Caco-2 (cell line): ENCODE data around the gene CCDC47. TPM values are rescaled to one million over a fixed set of nuclear protein-coding genes. Genes with fewer than 3 reads are reported as not detected.

Experiments used
- BruUV-seq: library from RNA; stranded (reverse); fragments of 400-500 nt; replicated peaks from 2 replicates; lab custom pipeline; 2021; lab: Mats Ljungman, UMichigan
- CTCF ChIA-PET: fragments of 300-600 bp; sonication (Branson Sonifier 250); formaldehyde crosslinking; loops from one replicate; lab custom pipeline; 2022; ENCODE audit warnings: antibody characterized with exemption; lab: Charles Lee
- POLR2A ChIA-PET: fragments of 300-600 bp; sonication (Branson Sonifier 250); formaldehyde crosslinking; loops from one replicate; lab custom pipeline; 2022; ENCODE audit warnings: antibody characterized with exemption; lab: Charles Lee
- DNase-seq, 2 experiments: peaks; one replicate each; pipeline versions ENCODE4 v3.0.0 to v3.0.0-alpha.2; 2020 to 2022
- H3K27me3 ChIP-seq: replicated peaks from 2 replicates; pipeline ENCODE4 v1.6.0; 2011; ENCODE audit warnings: low read length; ENCODE audit not compliant: control insufficient read depth, insufficient read depth
- H3K36me3 ChIP-seq: 2 replicates; pipeline ENCODE4 v1.5.1; 2011; ENCODE audit warnings: low read length; ENCODE audit not compliant: control insufficient read depth, insufficient read depth
- H3K4me1 ChIP-seq: fragments of 250-450 bp; sonication (Bioruptor Pico); 2 replicates; pipeline ENCODE4 v1.5.1; 2020; ENCODE audit warnings: mild to moderate bottlenecking
- H3K4me3 ChIP-seq: 2 replicates; pipeline ENCODE4 v1.5.1; 2011; ENCODE audit warnings: low read depth, mild to moderate bottlenecking, control low read depth, low read length
- H3K9me3 ChIP-seq: fragments of 250-450 bp; sonication (Bioruptor Pico); 2 replicates; pipeline ENCODE4 v1.5.1; 2020; ENCODE audit warnings: mild to moderate bottlenecking, moderate library complexity
- H3K27ac Mint-ChIP-seq: one replicate; pipeline ENCODE4 v1.8.0; 2022; ENCODE audit warnings: mixed read lengths; ENCODE audit not compliant: unreplicated experiment
- H3K27me3 Mint-ChIP-seq: one replicate; pipeline ENCODE4 v1.8.0; 2022; ENCODE audit warnings: mixed read lengths; ENCODE audit not compliant: insufficient read depth, unreplicated experiment
- H3K36me3 Mint-ChIP-seq: one replicate; pipeline ENCODE4 v1.8.0; 2022; ENCODE audit warnings: mild to moderate bottlenecking, mixed read lengths; ENCODE audit not compliant: insufficient read depth, unreplicated experiment
- H3K4me1 Mint-ChIP-seq: one replicate; pipeline ENCODE4 v1.8.0; 2022; ENCODE audit warnings: low read depth, mixed read lengths; ENCODE audit not compliant: unreplicated experiment
- H3K4me3 Mint-ChIP-seq: one replicate; pipeline ENCODE4 v1.8.0; 2022; ENCODE audit warnings: mild to moderate bottlenecking, moderate library complexity, mixed read lengths; ENCODE audit not compliant: unreplicated experiment
- H3K9me3 Mint-ChIP-seq: one replicate; pipeline ENCODE4 v1.8.0; 2022; ENCODE audit warnings: mixed read lengths; ENCODE audit not compliant: unreplicated experiment
- CTCF ChIP-seq, 2 experiments: fragments of 200-600 bp in 1 of 2; IDR thresholded peaks; 1 replicate in 1 of 2; 2 replicates in 1 of 2; pipeline versions ENCODE4 v1.5.1 to v1.8.0; 2011 to 2022; ENCODE audit warnings: antibody characterized with exemption in 1 of 2, control low read depth in 1 of 2, inconsistent platforms in 1 of 2, low read depth in 1 of 2, low read length in 1 of 2, mild to moderate bottlenecking in 1 of 2, moderate library complexity in 1 of 2; ENCODE audit not compliant: insufficient read depth in 1 of 2, severe bottlenecking in 1 of 2, unreplicated experiment in 1 of 2
- intact Hi-C: fragments of 100-400 bp; cut with micrococcal nuclease; formaldehyde crosslinking; loops from one replicate; pipeline ENCODE4 v1.10.0; 2022; ENCODE audit not compliant: unreplicated experiment
- total RNA-seq: library from RNA; stranded (reverse); gene quantifications from 2 replicates; pipeline ENCODE4 v1.2.3, GENCODE V29; 2022

The CCDC47 gene
- total RNA-seq, 1 experiment from 2014 or later: 125 TPM

- ChIA-PET CTCF (interaction anchor here (0.7 to 1.6 kb wide), 3 partner anchors 34 to 350 kb away, joined by 3 to 19 read pairs (median 3); no protein-coding TSS in a partner anchor), POLR2A (interaction anchor here (0.6 to 1.4 kb wide), 5 partner anchors 33 to 198 kb away, joined by 3 to 4 read pairs (median 3); partner anchors contain the start of genes MAP3K3 and PSMC5)
- Histone ChIP-seq H3K36me3 (peaks cover 3% of the 10 kb centered on the region; the same call in 1 of the 2 replicates), H3K9me3 (no peaks in the 10 kb centered on the region), H3K4me1 (no peaks in the 10 kb centered on the region; the same call in 1 of the 2 replicates), H3K27me3 (no peaks in the 10 kb centered on the region), H3K4me3 (peak overlapping the region; percentile 82)
- DNase-seq: no peak
- Mint-ChIP-seq H3K9me3 (peaks cover 2% of the 10 kb centered on the region), H3K4me3 (peak overlapping the region; percentile 76), H3K27ac (peak overlapping the region; percentile 100), H3K4me1 (peaks cover 18% of the 10 kb centered on the region), H3K27me3 (no peaks in the 10 kb centered on the region), H3K36me3 (peaks cover 86% of the 10 kb centered on the region)
- no peak for TF ChIP-seq CTCF (IDR thresholded peaks at IDR 0.05; ENCODE audit: insufficient read depth in 1 of 2, low read depth in 1 of 2, low read length in 1 of 2, severe bottlenecking in 1 of 2, unreplicated experiment in 1 of 2)
- intact Hi-C loops: loop anchor here (2.0 kb wide), 1 partner anchor 67 kb away; the partner anchor contains the start of gene SMARCD2
- BruUV-seq: no TSS peak
Measured at GRCh38 chr17:63775420-63775819, 2.0 kb upstream of the CCDC47 start.

DNA sequence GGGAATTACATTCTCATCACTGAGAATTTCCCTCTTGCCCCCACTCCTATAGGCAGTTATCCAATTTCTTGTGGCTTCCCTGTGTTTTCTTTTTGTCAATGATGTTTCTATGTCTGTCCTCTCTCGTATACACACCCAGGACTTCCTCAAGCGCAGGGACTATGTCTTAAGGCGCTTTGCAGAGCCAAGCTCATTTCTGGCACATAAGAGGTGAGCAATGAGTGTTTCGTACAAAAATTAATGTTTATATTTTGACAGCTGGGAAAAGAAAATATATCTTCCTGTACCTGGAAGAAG lies 1.5 kb upstream of the CCDC47 start:
- intact Hi-C loops: loop anchor here (2.0 to 5.0 kb wide), 2 partner anchors 52 to 68 kb away; partner anchors contain the start of genes FTSJ3, PSMC5 and SMARCD2
- Histone ChIP-seq H3K4me1 (no peaks in the 10 kb centered on the region; the same call in 1 of the 2 replicates), H3K27me3 (no peaks in the 10 kb centered on the region), H3K4me3 (peak overlapping the region; percentile 82), H3K36me3 (peaks cover 3% of the 10 kb centered on the region; the same call in 1 of the 2 replicates), H3K9me3 (no peaks in the 10 kb centered on the region)
- CTCF ChIA-PET: interaction anchor here (1.4 to 1.6 kb wide), 2 partner anchors 35 to 349 kb away, joined by 3 read pairs; no protein-coding TSS in a partner anchor
- H3K4me1 Mint-ChIP-seq: peaks cover 23% of the 10 kb centered on the region
- no peak for TF ChIP-seq CTCF (IDR thresholded peaks at IDR 0.05; ENCODE audit: insufficient read depth in 1 of 2, low read depth in 1 of 2, low read length in 1 of 2, severe bottlenecking in 1 of 2, unreplicated experiment in 1 of 2)
- H3K27ac Mint-ChIP-seq: peak overlapping the region; percentile 100
- TSS peak; percentile 29 for BruUV-seq
- POLR2A ChIA-PET: interaction anchor here (0.7 to 1.4 kb wide), 3 partner anchors 32 to 52 kb away, joined by 3 read pairs; partner anchors contain the start of gene PSMC5
- peaks cover 7% of the 10 kb centered on the region for H3K9me3 Mint-ChIP-seq
- H3K27me3 Mint-ChIP-seq: no peaks in the 10 kb centered on the region
- H3K4me3 Mint-ChIP-seq: peak overlapping the region; percentile 76
- no peak for DNase-seq
- H3K36me3 Mint-ChIP-seq: peaks cover 86% of the 10 kb centered on the region

DNA sequence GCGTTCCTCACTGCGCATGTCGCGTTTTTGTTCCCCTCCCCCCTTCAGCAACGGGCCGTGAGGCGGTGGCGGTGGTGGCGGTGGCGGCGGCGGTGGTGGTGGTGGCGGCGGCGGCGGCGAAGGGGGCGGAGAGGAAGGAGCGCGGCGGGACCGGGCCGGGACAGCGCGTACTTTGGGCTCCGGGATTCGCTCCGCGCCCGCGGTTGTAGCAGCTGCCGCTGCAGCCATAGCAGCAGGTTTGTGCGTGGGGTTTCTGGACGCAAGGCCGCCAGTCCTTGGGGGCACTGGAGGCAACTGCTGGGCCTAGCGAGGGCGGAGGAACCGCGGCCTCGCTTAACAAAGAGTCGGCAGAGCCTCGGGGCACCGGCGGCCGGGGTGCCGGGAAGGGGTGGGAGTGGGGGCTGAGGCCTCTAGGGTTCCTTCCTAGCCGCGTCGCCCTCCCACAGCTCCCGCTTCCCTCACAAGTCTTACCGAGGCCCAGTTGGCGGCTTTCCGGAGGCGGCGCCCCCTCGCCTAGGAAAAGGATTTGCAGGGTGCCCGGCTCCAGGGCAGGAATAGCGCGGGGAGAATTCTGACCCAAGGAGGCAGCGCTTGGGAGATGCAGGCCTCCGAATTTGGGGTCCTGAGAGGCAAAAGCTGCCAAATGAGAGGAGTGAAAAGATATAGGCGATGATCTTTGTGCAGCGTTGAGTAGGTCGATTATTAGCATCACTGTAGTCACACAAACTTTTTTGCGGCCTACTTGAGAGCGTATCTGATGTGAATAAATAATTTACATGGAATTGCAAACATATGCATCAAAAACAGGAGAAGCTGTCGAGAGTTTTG lies 958 bp upstream of the CCDC47 start, which contains the start of gene DDX42:
Gene DDX42 (plus strand): TSS at position 30 of the 828 bp plus-strand sequence. CDS start 12,880 bp downstream, outside the sequence.
- peak in 1 of 2 experiments; percentile 30 for TF ChIP-seq CTCF (IDR thresholded peaks at IDR 0.05; ENCODE audit: insufficient read depth in 1 of 2, low read depth in 1 of 2, low read length in 1 of 2, severe bottlenecking in 1 of 2, unreplicated experiment in 1 of 2)
- POLR2A ChIA-PET: interaction anchor here (0.6 to 1.7 kb wide), 18 partner anchors 8 to 1288 kb away, joined by 3 to 31 read pairs (median 5); partner anchors contain the start of genes DCAF7, KCNH6, PSMC5 and SMARCD2

More for the DNA sequence above, 958 bp upstream of the CCDC47 start, which contains the start of gene DDX42:
- peak within 1 kb of the TSS; percentile 100 for H3K4me3 ChIP-seq
- no TSS peak for BruUV-seq
- intact Hi-C loops: loop anchor here (2.0 to 5.0 kb wide), 2 partner anchors 53 to 68 kb away; partner anchors contain the start of genes FTSJ3, PSMC5 and SMARCD2
- Mint-ChIP-seq H3K4me3 (peak within 1 kb of the TSS; percentile 76), H3K36me3 (peaks cover 82% of the 10 kb centered on the region), H3K27me3 (no peaks in the 10 kb centered on the region), H3K9me3 (peaks cover 9% of the 10 kb centered on the region), H3K4me1 (peaks cover 24% of the 10 kb centered on the region), H3K27ac (peak within 1 kb of the TSS; percentile 100)
- no peaks in the 10 kb centered on the region for H3K9me3 ChIP-seq
- H3K27me3 ChIP-seq: no peaks in the 10 kb centered on the region
- DNase-seq: peak; percentile 94 to 96
- H3K4me1 ChIP-seq: no peaks in the 10 kb centered on the region; the same call in 1 of the 2 replicates
- CTCF ChIA-PET: interaction anchor here (0.7 to 1.7 kb wide), 6 partner anchors 10 to 349 kb away, joined by 3 to 12 read pairs (median 6); no protein-coding TSS in a partner anchor
- H3K36me3 ChIP-seq: peaks cover 3% of the 10 kb centered on the region; the same call in 1 of the 2 replicates
